ENCODE results near the gene TNRC6C. TPM values are rescaled to one million over a fixed set of nuclear protein-coding genes. Genes with fewer than 3 reads are reported as not detected.

Gene TNRC6C
- total RNA-seq, 3 donors from 2014 or later, result 14.1 to 21.7 (median 21.6) TPM

GRCh38 chr17:78101542-78101941 lies 143.0 kb downstream of the TNRC6C start:
- no peaks in the 10 kb centered on the region for H3K4me1 ChIP-seq
- H3K36me3 ChIP-seq, result peaks cover 14% of the 10 kb centered on the region
- H3K27me3 ChIP-seq, result no peaks in the 10 kb centered on the region
- no peak overlapping the region for H3K4me3 ChIP-seq
- DNase-seq (ENCODE audit: low spot score in 2 of 2), result no peak
- TF ChIP-seq POLR2AphosphoS5 (IDR thresholded peaks at IDR 0.05) (no peak), POLR2A (IDR thresholded peaks at IDR 0.05) (no peak), CTCF (IDR thresholded peaks at IDR 0.05) (no peak)
- intact Hi-C loops (cut with DNase I; ENCODE audit: low total_unique reads), result no loop called here
- H3K27ac ChIP-seq, result no peak overlapping the region
- H3K9me3 ChIP-seq, result no peaks in the 10 kb centered on the region

- Histone ChIP-seq H3K27me3 (no peaks in the 10 kb centered on the region), H3K4me3 (no peak overlapping the region), H3K4me1 (no peaks in the 10 kb centered on the region), H3K27ac (no peak overlapping the region), H3K9me3 (no peaks in the 10 kb centered on the region), H3K36me3 (peaks cover 5% of the 10 kb centered on the region)
- TF ChIP-seq POLR2A (IDR thresholded peaks at IDR 0.05) (no peak), CTCF (IDR thresholded peaks at IDR 0.05) (no peak)
- intact Hi-C loops (cut with DNase I; ENCODE audit: low total_unique reads), result no loop called here
- no peak for DNase-seq (ENCODE audit: low spot score in 2 of 2)
Measured at GRCh38 chr17:78103311-78103710, 144.8 kb downstream of the TNRC6C start.

- no peak for TF ChIP-seq POLR2AphosphoS5 (IDR thresholded peaks at IDR 0.05)
- no peak for TF ChIP-seq POLR2A (IDR thresholded peaks at IDR 0.05)
- no peak for TF ChIP-seq CTCF (IDR thresholded peaks at IDR 0.05)
- intact Hi-C loops (cut with DNase I; ENCODE audit: low total_unique reads), result no loop called here
- H3K9me3 ChIP-seq, result no peaks in the 10 kb centered on the region
- H3K36me3 ChIP-seq, result peaks cover 4% of the 10 kb centered on the region
- DNase-seq (ENCODE audit: low spot score in 2 of 2), result peak in 1 of 2 donors; percentile 41
- no peak overlapping the region for H3K27ac ChIP-seq
- no peak overlapping the region for H3K4me3 ChIP-seq
- H3K27me3 ChIP-seq, result no peaks in the 10 kb centered on the region
- no peaks in the 10 kb centered on the region for H3K4me1 ChIP-seq
Measured at GRCh38 chr17:78104540-78104941, 146.0 kb downstream of the TNRC6C start.

GRCh38 chr17:78105101-78105500 lies 146.6 kb downstream of the TNRC6C start:
- intact Hi-C loops (cut with DNase I; ENCODE audit: low total_unique reads), result no loop called here
- peak in 1 of 2 donors; percentile 7 for DNase-seq (ENCODE audit: low spot score in 2 of 2)
- peaks cover 3% of the 10 kb centered on the region for H3K36me3 ChIP-seq
- no peak overlapping the region for H3K4me3 ChIP-seq
- H3K27me3 ChIP-seq, result no peaks in the 10 kb centered on the region
- H3K27ac ChIP-seq, result no peak overlapping the region
- no peaks in the 10 kb centered on the region for H3K4me1 ChIP-seq
- no peak for TF ChIP-seq POLR2A (IDR thresholded peaks at IDR 0.05)
- TF ChIP-seq POLR2AphosphoS5 (IDR thresholded peaks at IDR 0.05), result no peak
- no peak for TF ChIP-seq CTCF (IDR thresholded peaks at IDR 0.05)
- H3K9me3 ChIP-seq, result no peaks in the 10 kb centered on the region

GRCh38 chr17:78105551-78105950 lies 147.0 kb downstream of the TNRC6C start:
- no peak overlapping the region for H3K27ac ChIP-seq
- H3K36me3 ChIP-seq, result no peaks in the 10 kb centered on the region
- intact Hi-C loops (cut with DNase I; ENCODE audit: low total_unique reads), result no loop called here
- no peaks in the 10 kb centered on the region for H3K27me3 ChIP-seq
- TF ChIP-seq CTCF (IDR thresholded peaks at IDR 0.05), result no peak
- TF ChIP-seq POLR2AphosphoS5 (IDR thresholded peaks at IDR 0.05), result no peak
- TF ChIP-seq POLR2A (IDR thresholded peaks at IDR 0.05), result no peak
- DNase-seq (ENCODE audit: low spot score in 2 of 2), result peak in 1 of 2 donors; percentile 2
- H3K4me3 ChIP-seq, result no peak overlapping the region
- no peaks in the 10 kb centered on the region for H3K4me1 ChIP-seq
- no peaks in the 10 kb centered on the region for H3K9me3 ChIP-seq

Measured in breast epithelium (tissue), 4 donors.